ENCODE measurements around the gene CACNA1B. TPM values are rescaled to one million over a fixed set of nuclear protein-coding genes. Genes with fewer than 3 reads are reported as not detected.

CACNA1B gene
- total RNA-seq, 1 donor from 2014 or later = under 0.01 TPM

DNA sequence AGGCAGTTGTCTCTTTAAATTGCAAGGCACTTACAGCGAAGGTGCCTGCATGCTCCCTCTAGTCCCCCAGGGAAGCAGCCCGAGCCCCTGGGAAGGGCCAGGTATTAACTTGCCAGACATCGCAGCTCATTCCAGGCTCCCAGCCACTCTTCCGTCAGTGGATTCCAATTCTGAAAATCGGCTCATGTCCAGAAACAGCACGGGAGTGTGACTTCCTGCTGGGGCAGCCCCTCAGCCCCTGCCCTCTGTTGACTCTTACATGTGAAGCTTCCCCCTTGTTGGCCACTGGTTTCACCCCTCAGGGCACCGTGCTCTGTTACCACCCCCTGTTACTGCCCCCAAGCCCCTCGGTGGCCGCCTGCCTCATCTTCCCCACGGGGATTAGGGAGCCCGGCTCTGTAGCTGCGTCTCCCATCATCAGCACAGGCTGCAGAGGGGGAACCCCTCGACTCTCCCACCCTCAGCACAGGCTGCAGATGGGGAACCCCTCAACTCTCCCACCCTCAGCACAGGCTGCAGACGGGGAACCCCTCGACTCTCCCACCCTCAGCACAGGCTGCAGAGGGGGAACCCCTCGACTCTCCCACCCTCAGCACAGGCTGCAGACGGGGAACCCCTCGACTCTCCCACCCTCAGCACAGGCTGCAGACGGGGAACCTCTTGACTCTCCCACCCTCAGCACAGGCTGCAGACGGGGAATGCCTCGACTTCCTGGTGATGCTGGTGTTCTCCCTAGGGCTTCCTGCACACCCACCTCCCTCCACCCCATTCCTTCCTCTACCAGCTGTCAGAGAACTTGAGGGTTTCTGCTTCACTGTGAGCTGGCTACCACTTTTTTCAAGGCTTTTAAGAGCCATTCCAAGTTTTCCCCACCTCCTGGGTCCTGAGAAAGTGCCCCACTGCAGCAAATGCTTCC, 11.1 kb upstream of the CACNA1B start:
- Histone ChIP-seq H3K4me3 (ENCODE audit: low read length in 3 of 3) (no peak overlapping the region), H3K9ac (ENCODE audit: low read depth in 1 of 3, low read length in 3 of 3) (no peak overlapping the region), H3K4me1 (ENCODE audit: control insufficient read depth in 3 of 3, insufficient read depth in 3 of 3, low read length in 3 of 3) (no peaks in the 10 kb centered on the region), H3K36me3 (ENCODE audit: control insufficient read depth in 3 of 3, insufficient read depth in 3 of 3, low read length in 3 of 3) (no peaks in the 10 kb centered on the region), H3K27ac (ENCODE audit: low read depth, low read length) (no peak overlapping the region), H3K9me3 (ENCODE audit: control insufficient read depth in 3 of 3, low read length in 3 of 3) (no peaks in the 10 kb centered on the region), H3K27me3 (ENCODE audit: control insufficient read depth in 3 of 3, insufficient read depth in 3 of 3, low read length in 3 of 3) (peaks cover 4 to 7% (median 5%) of the 10 kb centered on the region in 3 donors)

DNA sequence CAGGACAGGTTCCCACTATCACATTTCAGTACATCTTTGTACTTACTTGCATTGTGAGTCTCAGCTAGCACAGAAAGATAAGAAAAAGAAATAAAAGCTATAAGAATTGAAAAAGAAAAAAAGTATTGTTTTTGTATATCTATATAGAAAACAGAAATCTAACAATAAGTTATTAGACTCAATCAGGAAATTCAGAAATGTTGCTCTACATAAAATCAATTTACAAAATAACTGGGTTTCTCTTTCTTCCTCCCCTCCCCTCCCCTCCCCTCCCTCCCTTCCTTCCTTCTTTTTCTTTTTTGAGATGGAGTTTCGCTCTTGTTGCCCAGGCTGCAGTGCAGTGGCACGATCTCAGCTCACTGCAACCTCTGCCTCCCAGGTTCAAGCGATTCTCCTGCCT, 7.2 kb upstream of the CACNA1B start:
- Histone ChIP-seq H3K9me3 (ENCODE audit: control insufficient read depth in 3 of 3, low read length in 3 of 3) (no peaks in the 10 kb centered on the region), H3K27me3 (ENCODE audit: control insufficient read depth in 3 of 3, insufficient read depth in 3 of 3, low read length in 3 of 3) (peaks cover 8 to 10% (median 9%) of the 10 kb centered on the region in 3 donors), H3K4me1 (ENCODE audit: control insufficient read depth in 3 of 3, insufficient read depth in 3 of 3, low read length in 3 of 3) (no peaks in the 10 kb centered on the region), H3K36me3 (ENCODE audit: control insufficient read depth in 3 of 3, insufficient read depth in 3 of 3, low read length in 3 of 3) (no peaks in the 10 kb centered on the region), H3K27ac (ENCODE audit: low read depth, low read length) (no peak overlapping the region), H3K4me3 (ENCODE audit: low read length in 3 of 3) (no peak overlapping the region), H3K9ac (ENCODE audit: low read depth in 1 of 3, low read length in 3 of 3) (no peak overlapping the region)

- Histone ChIP-seq H3K9me3 (ENCODE audit: control insufficient read depth in 3 of 3, low read length in 3 of 3) (peaks cover 0 to 3% (median 0%) of the 10 kb centered on the region in 3 donors), H3K36me3 (ENCODE audit: control insufficient read depth in 3 of 3, insufficient read depth in 3 of 3, low read length in 3 of 3) (no peaks in the 10 kb centered on the region), H3K27me3 (ENCODE audit: control insufficient read depth in 3 of 3, insufficient read depth in 3 of 3, low read length in 3 of 3) (peaks cover 20 to 26% (median 26%) of the 10 kb centered on the region in 3 donors), H3K4me1 (ENCODE audit: control insufficient read depth in 3 of 3, insufficient read depth in 3 of 3, low read length in 3 of 3) (no peaks in the 10 kb centered on the region), H3K4me3 (ENCODE audit: low read length in 3 of 3) (no peak overlapping the region), H3K9ac (ENCODE audit: low read depth in 1 of 3, low read length in 3 of 3) (no peak overlapping the region), H3K27ac (ENCODE audit: low read depth, low read length) (no peak overlapping the region)
These were observed 5.3 kb upstream of the CACNA1B start for GRCh38 chr9:137872296-137872695.

GRCh38 chr9:137873408-137873807, 4.2 kb upstream of the CACNA1B start:
- Histone ChIP-seq H3K9ac (ENCODE audit: low read depth in 1 of 3, low read length in 3 of 3) (no peak overlapping the region), H3K9me3 (ENCODE audit: control insufficient read depth in 3 of 3, low read length in 3 of 3) (peaks cover 0 to 3% (median 0%) of the 10 kb centered on the region in 3 donors), H3K4me3 (ENCODE audit: low read length in 3 of 3) (no peak overlapping the region), H3K36me3 (ENCODE audit: control insufficient read depth in 3 of 3, insufficient read depth in 3 of 3, low read length in 3 of 3) (no peaks in the 10 kb centered on the region), H3K4me1 (ENCODE audit: control insufficient read depth in 3 of 3, insufficient read depth in 3 of 3, low read length in 3 of 3) (peaks cover 0 to 2% (median 2%) of the 10 kb centered on the region in 3 donors), H3K27me3 (ENCODE audit: control insufficient read depth in 3 of 3, insufficient read depth in 3 of 3, low read length in 3 of 3) (peaks cover 23 to 30% (median 29%) of the 10 kb centered on the region in 3 donors), H3K27ac (ENCODE audit: low read depth, low read length) (no peak overlapping the region)

GRCh38 chr9:137873858-137874362, 3.7 kb upstream of the CACNA1B start:
- Histone ChIP-seq H3K4me3 (ENCODE audit: low read length in 3 of 3) (no peak overlapping the region), H3K4me1 (ENCODE audit: control insufficient read depth in 3 of 3, insufficient read depth in 3 of 3, low read length in 3 of 3) (peaks cover 0 to 4% (median 4%) of the 10 kb centered on the region in 3 donors), H3K36me3 (ENCODE audit: control insufficient read depth in 3 of 3, insufficient read depth in 3 of 3, low read length in 3 of 3) (no peaks in the 10 kb centered on the region), H3K27me3 (ENCODE audit: control insufficient read depth in 3 of 3, insufficient read depth in 3 of 3, low read length in 3 of 3) (peaks cover 28 to 35% (median 34%) of the 10 kb centered on the region in 3 donors), H3K9me3 (ENCODE audit: control insufficient read depth in 3 of 3, low read length in 3 of 3) (peaks cover 0 to 3% (median 0%) of the 10 kb centered on the region in 3 donors), H3K9ac (ENCODE audit: low read depth in 1 of 3, low read length in 3 of 3) (no peak overlapping the region), H3K27ac (ENCODE audit: low read depth, low read length) (no peak overlapping the region)

DNA sequence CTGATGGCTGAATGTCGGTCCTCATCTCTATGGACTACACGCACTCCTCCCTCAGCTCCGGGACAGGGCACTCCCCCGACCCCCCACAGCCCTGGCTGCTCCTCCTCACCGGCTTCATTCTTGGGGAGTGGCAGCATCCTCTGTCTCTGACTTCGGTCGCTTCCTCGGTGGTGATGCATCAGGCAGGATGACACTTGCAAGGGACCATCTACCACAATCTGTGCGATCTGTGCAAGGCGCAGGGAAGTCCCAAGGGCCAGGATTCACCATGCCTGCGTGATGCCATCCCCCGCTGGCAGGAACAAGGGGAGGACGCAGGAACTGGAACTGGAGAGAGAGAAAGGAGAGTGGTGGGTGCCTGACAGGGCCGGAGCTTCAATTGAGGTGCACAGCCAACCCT, 2.2 kb upstream of the CACNA1B start:
- H3K9ac ChIP-seq (ENCODE audit: low read depth in 1 of 3, low read length in 3 of 3) = no peak overlapping the region
- H3K27me3 ChIP-seq (ENCODE audit: control insufficient read depth in 3 of 3, insufficient read depth in 3 of 3, low read length in 3 of 3) = peaks cover 42 to 49% (median 43%) of the 10 kb centered on the region in 3 donors
- H3K9me3 ChIP-seq (ENCODE audit: control insufficient read depth in 3 of 3, low read length in 3 of 3) = peaks cover 0 to 3% (median 0%) of the 10 kb centered on the region in 3 donors
- no peak overlapping the region for H3K27ac ChIP-seq (ENCODE audit: low read depth, low read length)
- no peaks in the 10 kb centered on the region for H3K36me3 ChIP-seq (ENCODE audit: control insufficient read depth in 3 of 3, insufficient read depth in 3 of 3, low read length in 3 of 3)
- H3K4me1 ChIP-seq (ENCODE audit: control insufficient read depth in 3 of 3, insufficient read depth in 3 of 3, low read length in 3 of 3) = peaks cover 0 to 4% (median 4%) of the 10 kb centered on the region in 3 donors
- no peak overlapping the region for H3K4me3 ChIP-seq (ENCODE audit: low read length in 3 of 3)

GRCh38 chr9:137875846-137876245, 1.7 kb upstream of the CACNA1B start:
- Histone ChIP-seq H3K36me3 (ENCODE audit: control insufficient read depth in 3 of 3, insufficient read depth in 3 of 3, low read length in 3 of 3) (no peaks in the 10 kb centered on the region), H3K27ac (ENCODE audit: low read depth, low read length) (no peak overlapping the region), H3K27me3 (ENCODE audit: control insufficient read depth in 3 of 3, insufficient read depth in 3 of 3, low read length in 3 of 3) (peaks cover 43 to 54% (median 46%) of the 10 kb centered on the region in 3 donors), H3K4me3 (ENCODE audit: low read length in 3 of 3) (no peak overlapping the region), H3K4me1 (ENCODE audit: control insufficient read depth in 3 of 3, insufficient read depth in 3 of 3, low read length in 3 of 3) (peaks cover 0 to 4% (median 4%) of the 10 kb centered on the region in 3 donors), H3K9me3 (ENCODE audit: control insufficient read depth in 3 of 3, low read length in 3 of 3) (peaks cover 0 to 3% (median 0%) of the 10 kb centered on the region in 3 donors), H3K9ac (ENCODE audit: low read depth in 1 of 3, low read length in 3 of 3) (no peak overlapping the region)

GRCh38 chr9:137876269-137876668, 1.3 kb upstream of the CACNA1B start:
- Histone ChIP-seq H3K27ac (ENCODE audit: low read depth, low read length) (no peak overlapping the region), H3K27me3 (ENCODE audit: control insufficient read depth in 3 of 3, insufficient read depth in 3 of 3, low read length in 3 of 3) (peaks cover 43 to 55% (median 50%) of the 10 kb centered on the region in 3 donors), H3K9ac (ENCODE audit: low read depth in 1 of 3, low read length in 3 of 3) (no peak overlapping the region), H3K4me3 (ENCODE audit: low read length in 3 of 3) (no peak overlapping the region), H3K9me3 (ENCODE audit: control insufficient read depth in 3 of 3, low read length in 3 of 3) (peaks cover 0 to 3% (median 0%) of the 10 kb centered on the region in 3 donors), H3K36me3 (ENCODE audit: control insufficient read depth in 3 of 3, insufficient read depth in 3 of 3, low read length in 3 of 3) (no peaks in the 10 kb centered on the region), H3K4me1 (ENCODE audit: control insufficient read depth in 3 of 3, insufficient read depth in 3 of 3, low read length in 3 of 3) (peaks cover 0 to 4% (median 4%) of the 10 kb centered on the region in 3 donors)

- peaks cover 0 to 3% (median 0%) of the 10 kb centered on the region in 3 donors for H3K9me3 ChIP-seq (ENCODE audit: control insufficient read depth in 3 of 3, low read length in 3 of 3)
- no peaks in the 10 kb centered on the region for H3K36me3 ChIP-seq (ENCODE audit: control insufficient read depth in 3 of 3, insufficient read depth in 3 of 3, low read length in 3 of 3)
- peaks cover 0 to 4% (median 4%) of the 10 kb centered on the region in 3 donors for H3K4me1 ChIP-seq (ENCODE audit: control insufficient read depth in 3 of 3, insufficient read depth in 3 of 3, low read length in 3 of 3)
- H3K27ac ChIP-seq (ENCODE audit: low read depth, low read length) = no peak overlapping the region
- H3K4me3 ChIP-seq (ENCODE audit: low read length in 3 of 3) = no peak overlapping the region
- H3K27me3 ChIP-seq (ENCODE audit: control insufficient read depth in 3 of 3, insufficient read depth in 3 of 3, low read length in 3 of 3) = peaks cover 43 to 58% (median 51%) of the 10 kb centered on the region in 3 donors
- H3K9ac ChIP-seq (ENCODE audit: low read depth in 1 of 3, low read length in 3 of 3) = no peak overlapping the region
These were observed 698 bp upstream of the CACNA1B start for GRCh38 chr9:137876781-137877386.

Measured in skeletal muscle tissue (tissue), 4 donors.